ENCODE data around the gene LARGE1. TPM values are rescaled to one million over a fixed set of nuclear protein-coding genes. Genes with fewer than 3 reads are reported as not detected.

LARGE1 gene
- total and polyA plus RNA-seq, 9 of the 15 experiments (the other 6 are each of a cell fraction or from before 2014, with no cell fraction given), result 0.01 to 0.66 (median 0.14) TPM; not detected in 2

GRCh38 chr22:33324228-33324627, 596.0 kb downstream of the LARGE1 start (continued):
- no peak for TF ChIP-seq POLR2AphosphoS2 (IDR thresholded peaks at IDR 0.05; ENCODE audit: low read length)
- TF ChIP-seq ETV5 (CRISPR knock-in tag; IDR thresholded peaks at IDR 0.05; ENCODE audit: low read depth), result no peak
- TF ChIP-seq, protein P1, sequence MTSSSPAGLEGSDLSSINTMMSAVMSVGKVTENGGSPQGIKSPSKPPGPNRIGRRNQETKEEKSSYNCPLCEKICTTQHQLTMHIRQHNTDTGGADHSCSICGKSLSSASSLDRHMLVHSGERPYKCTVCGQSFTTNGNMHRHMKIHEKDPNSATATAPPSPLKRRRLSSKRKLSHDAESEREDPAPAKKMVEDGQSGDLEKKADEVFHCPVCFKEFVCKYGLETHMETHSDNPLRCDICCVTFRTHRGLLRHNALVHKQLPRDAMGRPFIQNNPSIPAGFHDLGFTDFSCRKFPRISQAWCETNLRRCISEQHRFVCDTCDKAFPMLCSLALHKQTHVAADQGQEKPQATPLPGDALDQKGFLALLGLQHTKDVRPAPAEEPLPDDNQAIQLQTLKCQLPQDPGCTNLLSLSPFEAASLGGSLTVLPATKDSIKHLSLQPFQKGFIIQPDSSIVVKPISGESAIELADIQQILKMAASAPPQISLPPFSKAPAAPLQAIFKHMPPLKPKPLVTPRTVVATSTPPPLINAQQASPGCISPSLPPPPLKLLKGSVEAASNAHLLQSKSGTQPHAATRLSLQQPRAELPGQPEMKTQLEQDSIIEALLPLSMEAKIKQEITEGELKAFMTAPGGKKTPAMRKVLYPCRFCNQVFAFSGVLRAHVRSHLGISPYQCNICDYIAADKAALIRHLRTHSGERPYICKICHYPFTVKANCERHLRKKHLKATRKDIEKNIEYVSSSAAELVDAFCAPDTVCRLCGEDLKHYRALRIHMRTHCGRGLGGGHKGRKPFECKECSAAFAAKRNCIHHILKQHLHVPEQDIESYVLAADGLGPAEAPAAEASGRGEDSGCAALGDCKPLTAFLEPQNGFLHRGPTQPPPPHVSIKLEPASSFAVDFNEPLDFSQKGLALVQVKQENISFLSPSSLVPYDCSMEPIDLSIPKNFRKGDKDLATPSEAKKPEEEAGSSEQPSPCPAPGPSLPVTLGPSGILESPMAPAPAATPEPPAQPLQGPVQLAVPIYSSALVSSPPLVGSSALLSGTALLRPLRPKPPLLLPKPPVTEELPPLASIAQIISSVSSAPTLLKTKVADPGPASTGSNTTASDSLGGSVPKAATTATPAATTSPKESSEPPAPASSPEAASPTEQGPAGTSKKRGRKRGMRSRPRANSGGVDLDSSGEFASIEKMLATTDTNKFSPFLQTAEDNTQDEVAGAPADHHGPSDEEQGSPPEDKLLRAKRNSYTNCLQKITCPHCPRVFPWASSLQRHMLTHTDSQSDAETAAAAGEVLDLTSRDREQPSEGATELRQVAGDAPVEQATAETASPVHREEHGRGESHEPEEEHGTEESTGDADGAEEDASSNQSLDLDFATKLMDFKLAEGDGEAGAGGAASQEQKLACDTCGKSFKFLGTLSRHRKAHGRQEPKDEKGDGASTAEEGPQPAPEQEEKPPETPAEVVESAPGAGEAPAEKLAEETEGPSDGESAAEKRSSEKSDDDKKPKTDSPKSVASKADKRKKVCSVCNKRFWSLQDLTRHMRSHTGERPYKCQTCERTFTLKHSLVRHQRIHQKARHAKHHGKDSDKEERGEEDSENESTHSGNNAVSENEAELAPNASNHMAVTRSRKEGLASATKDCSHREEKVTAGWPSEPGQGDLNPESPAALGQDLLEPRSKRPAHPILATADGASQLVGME (CRISPR knock-in tag; IDR thresholded peaks at IDR 0.05), result no peak
- no peak for TF ChIP-seq CBX8 (IDR thresholded peaks at IDR 0.05; ENCODE audit: borderline replicate concordance, extremely low read depth, low read depth, low read length, poor library complexity, severe bottlenecking)

DNA sequence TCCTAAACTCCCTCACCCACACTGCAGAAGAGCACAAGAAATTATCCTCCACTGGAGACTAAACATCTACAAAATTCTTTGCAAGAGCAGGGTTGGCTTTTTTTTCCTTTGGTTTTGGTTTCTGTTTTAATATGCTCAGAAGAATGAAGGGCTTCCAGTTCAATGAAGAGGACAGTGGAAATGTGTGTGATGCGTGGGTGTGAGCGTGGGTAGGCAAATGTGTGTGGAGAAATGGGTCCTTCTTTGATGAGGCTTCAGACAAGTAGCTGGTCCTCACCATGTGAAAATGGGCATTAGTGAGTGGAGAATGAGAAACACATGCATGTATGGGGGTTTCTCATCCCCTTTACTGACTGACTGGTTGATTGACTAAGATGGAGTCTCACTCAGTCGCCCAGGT, 598.8 kb downstream of the LARGE1 start:
- CTCF ChIA-PET (ENCODE audit: low intra/inter-chr PET ratio), result no interaction called here
- no peak overlapping the region for H2AFZ ChIP-seq (ENCODE audit: low read depth, low read length)
- no peak overlapping the region for H3K4me3 ChIP-seq
- H3K27me3 ChIP-seq (ENCODE audit: control insufficient read depth in 2 of 2, insufficient read depth in 2 of 2, low read length in 2 of 2), result no peaks in the 10 kb centered on the region
- WGBS (ENCODE audit: insufficient coverage, low coverage, missing lambda C conversion rate), result 0% methylated on average over 2 of the region's 3 CpGs
- H3K36me3 ChIP-seq (ENCODE audit: control insufficient read depth, insufficient read depth, low read length), result no peaks in the 10 kb centered on the region
- H3K4me1 ChIP-seq (replicated peaks in 1 of 2; ENCODE audit: control insufficient read depth in 2 of 2, insufficient read depth in 2 of 2, low read length in 2 of 2), result no peaks in the 10 kb centered on the region
- H3K9me3 ChIP-seq (replicated peaks; ENCODE audit: control insufficient read depth, insufficient read depth, low read depth, low read length), result no peaks in the 10 kb centered on the region
- DNase-seq (ENCODE audit: extremely low read depth in 1 of 4, low spot score in 3 of 4) (no peak), FAIRE-seq (no peak), ATAC-seq (no peak)
- no peaks in the 10 kb centered on the region for H3K9me1 ChIP-seq (ENCODE audit: control insufficient read depth, insufficient read depth, low read length)
- H4K20me1 ChIP-seq (replicated peaks; ENCODE audit: control insufficient read depth, insufficient read depth, low read length), result no peaks in the 10 kb centered on the region
- in situ Hi-C loops (cut with MboI), result no loop called here
- intact Hi-C loops (cut with micrococcal nuclease), result no loop called here
- H3K27ac ChIP-seq (ENCODE audit: extremely low read depth, low read depth, low read length), result no peak overlapping the region
- no peak overlapping the region for H3K9ac ChIP-seq (ENCODE audit: insufficient read depth in 1 of 2, low read depth in 2 of 2, low read length in 2 of 2)
- H3K4me2 ChIP-seq (ENCODE audit: insufficient read depth, low read length), result no peak overlapping the region
- no peaks in the 10 kb centered on the region for H3K79me2 ChIP-seq (ENCODE audit: control insufficient read depth, insufficient read depth, low read length)
- BruUV-seq (replicated peaks), result no TSS peak
- POLR2A ChIA-PET, result no interaction called here
- TF ChIP-seq ZNF41 (CRISPR knock-in tag; conservative IDR thresholded peaks at IDR 0.05) (no peak), CEBPZ (IDR thresholded peaks at IDR 0.05; ENCODE audit: borderline replicate concordance, low read depth, low read length) (no peak), NUFIP1 (IDR thresholded peaks at IDR 0.05; ENCODE audit: partially characterized antibody) (no peak), MIER1 (IDR thresholded peaks at IDR 0.05; ENCODE audit: low read depth) (no peak)
- TF ChIP-seq, protein P2, sequence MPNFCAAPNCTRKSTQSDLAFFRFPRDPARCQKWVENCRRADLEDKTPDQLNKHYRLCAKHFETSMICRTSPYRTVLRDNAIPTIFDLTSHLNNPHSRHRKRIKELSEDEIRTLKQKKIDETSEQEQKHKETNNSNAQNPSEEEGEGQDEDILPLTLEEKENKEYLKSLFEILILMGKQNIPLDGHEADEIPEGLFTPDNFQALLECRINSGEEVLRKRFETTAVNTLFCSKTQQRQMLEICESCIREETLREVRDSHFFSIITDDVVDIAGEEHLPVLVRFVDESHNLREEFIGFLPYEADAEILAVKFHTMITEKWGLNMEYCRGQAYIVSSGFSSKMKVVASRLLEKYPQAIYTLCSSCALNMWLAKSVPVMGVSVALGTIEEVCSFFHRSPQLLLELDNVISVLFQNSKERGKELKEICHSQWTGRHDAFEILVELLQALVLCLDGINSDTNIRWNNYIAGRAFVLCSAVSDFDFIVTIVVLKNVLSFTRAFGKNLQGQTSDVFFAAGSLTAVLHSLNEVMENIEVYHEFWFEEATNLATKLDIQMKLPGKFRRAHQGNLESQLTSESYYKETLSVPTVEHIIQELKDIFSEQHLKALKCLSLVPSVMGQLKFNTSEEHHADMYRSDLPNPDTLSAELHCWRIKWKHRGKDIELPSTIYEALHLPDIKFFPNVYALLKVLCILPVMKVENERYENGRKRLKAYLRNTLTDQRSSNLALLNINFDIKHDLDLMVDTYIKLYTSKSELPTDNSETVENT (CRISPR knock-in tag; IDR thresholded peaks at IDR 0.05), result no peak

Measured in K562 (cell line).